GM19468 (cell line): ENCODE results near the gene CYB561D1.

Experiments used
- ATAC-seq: cut with Tn5 transposase; IDR thresholded peaks from one replicate; pipeline ENCODE4 v1.9.1; 2021; ENCODE audit warnings: mild to moderate bottlenecking, moderate library complexity, moderate number of reproducible peaks; ENCODE audit not compliant: unreplicated experiment; ENCODE audit errors: extremely low read depth

The CYB561D1 gene

DNA sequence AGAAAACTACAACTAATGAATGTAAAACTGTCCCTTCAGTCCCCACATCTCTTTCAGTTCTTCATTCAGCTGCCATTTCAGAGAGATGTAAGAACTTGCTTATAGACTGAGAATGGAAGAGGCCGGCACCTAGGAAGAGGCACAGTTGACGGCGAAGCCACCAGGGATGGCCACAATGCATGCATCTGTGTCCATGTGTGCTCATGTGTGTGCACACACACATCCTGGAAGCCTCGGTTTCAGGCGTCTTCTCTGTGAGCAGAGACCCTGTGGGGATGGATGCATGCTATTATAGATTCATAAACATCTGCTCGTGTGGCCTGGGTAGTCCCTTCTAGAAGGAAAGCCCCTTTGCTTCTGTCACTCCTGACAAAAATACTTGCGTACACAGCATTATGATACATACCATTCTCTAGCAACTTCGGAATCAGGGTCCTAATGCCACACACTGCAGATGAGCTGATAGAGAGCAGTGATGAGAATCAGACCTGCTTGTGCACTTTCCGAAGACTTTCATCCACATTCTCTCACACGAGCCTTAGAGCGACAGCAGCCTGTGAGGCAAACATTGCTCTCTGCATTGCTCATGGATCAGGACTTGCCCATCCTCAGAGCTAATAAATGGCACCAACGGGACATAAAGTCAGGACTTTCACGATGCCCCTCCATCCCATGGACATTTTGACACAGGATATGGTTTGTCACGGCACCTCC, 33.4 kb downstream of the CYB561D1 start:
- ATAC-seq: no peak

DNA sequence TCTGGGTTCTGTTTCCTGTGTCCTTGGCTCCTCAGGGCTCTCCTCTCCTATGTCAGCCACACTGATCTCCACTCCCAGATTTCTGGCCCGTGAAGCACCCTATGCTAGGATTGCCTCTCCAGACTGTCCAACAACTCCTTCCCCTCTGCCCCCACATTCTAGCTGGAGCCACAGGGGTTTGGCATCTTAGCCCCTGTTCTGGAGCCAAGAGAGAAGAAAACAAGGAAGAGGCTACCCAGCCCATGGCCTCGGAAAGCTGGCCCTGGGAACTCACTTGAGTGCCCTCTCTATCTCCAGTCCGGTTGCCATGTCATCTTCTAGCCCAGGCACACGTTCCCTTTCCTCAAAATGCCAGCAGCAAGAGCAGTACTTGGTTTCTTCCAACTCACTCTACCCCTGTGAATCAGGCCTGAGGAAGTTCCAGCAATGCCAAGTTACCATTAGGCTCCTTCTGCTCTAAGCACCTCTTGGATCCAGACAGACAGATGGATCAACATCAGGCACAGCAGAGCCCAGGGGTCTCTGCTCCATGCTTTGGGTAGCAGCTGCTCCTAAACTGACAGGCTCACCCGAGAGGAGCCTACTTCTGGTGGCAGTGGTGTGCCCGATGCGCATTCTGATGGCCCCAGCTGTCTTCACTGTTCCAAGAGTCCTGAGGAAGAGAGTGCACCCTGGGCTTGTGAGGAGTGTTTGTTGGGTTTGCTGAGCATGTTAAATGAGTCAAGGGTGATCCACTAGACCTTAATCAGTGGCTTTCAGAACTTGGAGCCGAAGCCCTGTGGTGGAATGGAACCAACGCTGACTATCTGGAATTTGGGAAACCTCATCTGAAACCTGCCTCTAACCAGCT, 34.2 kb downstream of the CYB561D1 start:
- no peak for ATAC-seq

DNA sequence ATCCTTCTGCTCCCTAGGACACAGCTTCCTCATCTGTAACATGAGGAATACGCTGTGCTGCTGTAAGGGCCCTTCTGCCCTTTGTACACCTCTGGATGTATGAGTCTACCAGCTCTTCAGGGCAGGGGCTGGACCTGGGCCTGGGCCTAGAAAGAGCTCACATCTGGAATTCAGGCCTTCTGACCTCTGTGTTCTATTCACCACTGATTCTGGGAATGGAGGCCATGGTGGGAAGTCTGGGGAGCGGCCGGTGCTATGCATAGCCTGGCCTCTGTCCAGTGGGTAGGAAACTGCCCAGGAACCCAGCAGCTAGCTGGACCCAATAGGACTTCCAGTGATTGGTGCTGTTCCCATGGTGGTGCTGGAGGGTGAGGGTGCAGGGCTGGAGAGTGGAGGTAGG, 34.8 kb downstream of the CYB561D1 start:
- no peak for ATAC-seq

DNA sequence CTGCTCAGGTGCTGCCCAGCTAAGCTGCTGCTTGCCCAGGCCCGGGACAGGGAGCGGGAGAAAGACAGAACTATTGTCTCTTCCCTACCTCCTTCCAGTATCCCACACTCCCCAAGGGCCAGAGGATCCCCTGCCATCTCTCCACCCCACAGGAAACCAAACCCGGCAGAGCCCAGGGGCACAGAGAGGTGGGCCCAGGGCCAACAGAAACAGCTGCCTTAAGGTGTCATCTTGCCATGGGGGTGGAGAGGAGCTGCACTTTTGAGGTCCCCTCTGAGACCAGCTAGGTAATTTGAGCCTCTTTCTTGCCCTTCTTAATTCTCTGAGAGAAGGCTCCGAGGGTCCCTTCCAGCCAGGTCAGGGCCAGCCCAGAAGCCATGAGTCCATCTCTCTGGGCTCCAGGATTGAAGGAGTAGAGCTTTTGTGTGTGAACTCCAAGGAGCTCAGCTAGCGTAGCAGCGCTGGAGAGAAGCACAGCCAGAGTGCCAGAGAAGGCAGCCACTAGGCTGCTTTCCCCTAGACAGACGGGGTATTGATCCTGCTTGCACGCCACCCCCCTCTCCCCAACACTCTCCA, 36.1 kb downstream of the CYB561D1 start:
- no peak for ATAC-seq

- ATAC-seq: no peak
Measured at GRCh38 chr1:109530457-109531087, 36.7 kb downstream of the CYB561D1 start.

DNA sequence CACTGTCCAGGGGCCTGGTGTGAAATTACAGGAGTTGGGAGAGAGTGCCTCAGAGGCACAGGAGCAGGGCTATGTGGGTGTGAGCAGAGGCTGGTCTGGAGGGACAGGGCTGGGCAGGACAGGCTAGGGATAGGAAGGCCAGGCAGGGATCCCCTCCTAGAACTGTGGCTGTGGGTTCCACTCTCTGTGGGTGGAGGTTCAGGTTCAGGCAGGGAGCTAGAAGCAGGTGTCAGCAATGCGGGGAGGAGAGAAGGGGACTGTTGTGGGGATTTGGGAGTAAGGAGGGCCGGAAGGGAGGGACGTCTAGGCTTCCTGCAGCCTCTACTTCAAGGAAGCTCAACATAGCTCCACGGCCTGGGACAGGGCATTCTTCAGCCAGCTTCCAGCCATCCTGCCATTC, 37.5 kb downstream of the CYB561D1 start:
- no peak for ATAC-seq

- ATAC-seq: no peak
Measured at GRCh38 chr1:109531826-109532364, 38.0 kb downstream of the CYB561D1 start.

DNA sequence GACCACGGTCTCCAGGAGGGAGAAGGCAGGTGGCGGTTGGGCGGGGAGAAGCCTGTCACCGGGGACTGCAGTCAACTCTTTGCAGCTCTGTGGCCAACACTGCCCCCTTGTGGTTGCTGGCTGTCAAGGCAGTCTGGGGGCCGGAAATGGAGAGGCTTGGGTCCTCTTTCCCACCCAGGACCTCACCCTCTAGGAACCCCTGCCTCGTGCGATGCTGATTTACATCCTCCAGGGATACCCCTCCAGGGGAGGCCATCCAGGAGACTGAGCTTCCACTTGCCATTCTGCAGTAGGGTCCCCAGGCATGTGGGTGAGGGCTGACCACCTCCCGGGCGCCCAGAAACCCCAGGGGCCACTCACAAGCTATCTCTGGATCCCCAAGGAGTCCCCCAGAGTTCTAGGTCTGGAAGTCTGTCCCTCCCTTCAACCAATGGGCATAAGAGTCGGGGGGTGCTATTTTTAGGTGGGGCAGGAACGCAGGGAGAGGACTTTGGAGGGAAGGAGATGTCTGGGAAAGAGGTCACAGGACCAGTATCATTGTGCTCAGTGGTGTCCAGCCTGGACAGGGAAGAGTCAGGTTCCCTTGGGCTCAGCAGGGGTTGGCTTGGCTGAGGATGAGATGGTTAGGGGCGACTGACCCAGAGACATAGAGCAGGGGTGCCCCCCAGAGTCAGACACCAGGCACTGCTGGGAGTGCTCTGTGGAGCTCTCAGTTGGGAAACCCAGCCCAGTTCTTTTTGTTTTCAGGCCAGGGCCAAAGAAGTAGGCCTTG, 38.7 kb downstream of the CYB561D1 start:
- no peak for ATAC-seq

GRCh38 chr1:109534307-109534858, 40.5 kb downstream of the CYB561D1 start:
- ATAC-seq: no peak

- ATAC-seq: no peak
Measured at GRCh38 chr1:109535481-109535880, 41.6 kb downstream of the CYB561D1 start.

- ATAC-seq: no peak
Measured at GRCh38 chr1:109535971-109536491, 42.1 kb downstream of the CYB561D1 start.

- ATAC-seq: no peak
Measured at GRCh38 chr1:109537450-109538178, 43.7 kb downstream of the CYB561D1 start.

DNA sequence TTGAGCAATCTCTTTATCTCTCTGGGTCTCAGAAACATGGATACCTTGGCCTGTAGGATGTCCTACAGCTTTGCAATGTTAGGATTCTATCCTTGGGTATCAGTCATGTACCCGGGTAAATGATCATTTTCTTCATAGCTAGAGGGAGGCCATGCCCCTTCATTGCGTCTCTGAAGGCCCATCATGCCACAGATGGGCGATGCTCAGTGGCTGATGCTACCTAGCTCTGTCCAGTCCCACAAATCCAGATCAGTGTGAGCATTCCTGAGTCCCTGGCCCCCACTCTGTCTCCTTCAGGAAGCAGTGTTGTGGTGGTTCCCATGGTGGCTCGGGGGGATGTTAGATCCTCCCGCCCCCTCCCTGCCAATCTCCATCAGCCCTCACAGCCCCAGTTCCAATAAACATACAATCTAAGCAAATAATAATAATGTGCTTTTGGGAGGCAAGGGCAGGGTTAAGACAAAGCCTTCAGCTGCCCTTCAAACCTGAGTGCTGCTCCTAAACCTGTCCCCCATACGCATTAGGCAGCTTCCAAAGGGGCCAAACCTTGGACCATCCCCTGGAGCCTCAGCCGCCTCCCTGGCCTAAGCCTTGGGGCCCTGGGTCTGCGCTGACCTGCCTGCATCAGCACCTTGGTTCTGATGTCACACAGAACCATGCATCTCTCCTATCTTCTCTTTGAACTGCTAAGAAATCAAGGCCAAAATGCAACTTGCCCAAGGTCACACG, 45.1 kb downstream of the CYB561D1 start:
- ATAC-seq: no peak

GRCh38 chr1:109539676-109540075, 45.8 kb downstream of the CYB561D1 start, which contains the start of gene GPR61:
Gene GPR61, plus strand, starts transcription at chr1:109539872. Its CDS starts 3,151 bp downstream, at chr1:109543023.
- ATAC-seq: no peak

DNA sequence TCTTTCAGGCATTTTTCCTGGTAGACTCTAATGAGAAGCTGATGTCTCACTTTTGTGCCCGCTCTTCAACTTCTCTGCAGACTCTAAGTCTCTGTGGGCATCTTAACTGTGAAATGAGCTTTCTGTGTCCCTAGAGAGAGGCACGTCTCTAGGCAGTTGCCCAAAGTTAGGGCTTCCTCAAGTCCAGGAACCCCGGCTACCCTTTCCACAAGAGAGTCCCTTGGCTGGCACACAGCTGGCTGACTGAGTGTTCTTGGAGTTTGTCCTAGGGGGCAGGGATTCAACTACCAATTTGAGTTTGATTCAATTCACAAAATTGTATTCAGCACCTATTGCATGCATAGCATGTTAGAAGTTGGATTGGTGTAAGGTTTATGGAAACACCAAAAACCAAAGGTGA, 47.2 kb downstream of the CYB561D1 start:
- no peak for ATAC-seq

DNA sequence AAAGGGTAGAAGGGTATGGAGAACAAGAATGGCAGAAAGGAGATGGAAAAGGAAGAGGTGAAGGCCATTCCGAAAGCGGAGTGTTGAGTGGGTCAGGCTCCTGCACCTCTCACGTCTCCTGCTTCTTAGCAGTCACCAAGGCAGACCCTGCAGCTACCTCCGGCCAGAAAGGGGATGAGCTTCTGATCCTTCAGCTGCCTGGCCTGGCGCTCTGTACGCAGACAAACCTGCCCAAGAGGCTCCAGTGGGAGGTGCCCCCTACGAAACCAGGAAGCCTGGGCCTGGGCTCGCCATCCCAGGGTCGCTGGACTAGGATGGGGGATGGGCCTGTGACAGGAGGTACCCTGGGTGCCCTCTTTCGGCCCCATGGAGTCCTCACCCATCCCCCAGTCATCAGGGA, 48.8 kb downstream of the CYB561D1 start:
- no peak for ATAC-seq

- ATAC-seq: no peak
Measured at GRCh38 chr1:109543283-109543987, 49.5 kb downstream of the CYB561D1 start.
